CD4-positive, alpha-beta T cell treated with Interleukin-6 for 4 hours (primary cell): ENCODE measurements around the gene PRR20E.
"Not testable (repeated sequence)": the region's sequence is repeated elsewhere in the genome, so short reads cannot be mapped to it uniquely, and the experiment has no call there.

Experiments used
- DNase-seq: peaks from one replicate; pipeline ENCODE4 v3.0.0-alpha.2; 2020; ENCODE audit warnings: mixed read lengths

Gene PRR20E

GRCh38 chr13:57166897-57167296 lies at the start of gene PRR20E:
TSS of gene PRR20E (plus strand) at chr13:57167197. CDS start at chr13:57167584, 387 bp downstream.
- not testable (repeated sequence) for DNase-seq

DNA sequence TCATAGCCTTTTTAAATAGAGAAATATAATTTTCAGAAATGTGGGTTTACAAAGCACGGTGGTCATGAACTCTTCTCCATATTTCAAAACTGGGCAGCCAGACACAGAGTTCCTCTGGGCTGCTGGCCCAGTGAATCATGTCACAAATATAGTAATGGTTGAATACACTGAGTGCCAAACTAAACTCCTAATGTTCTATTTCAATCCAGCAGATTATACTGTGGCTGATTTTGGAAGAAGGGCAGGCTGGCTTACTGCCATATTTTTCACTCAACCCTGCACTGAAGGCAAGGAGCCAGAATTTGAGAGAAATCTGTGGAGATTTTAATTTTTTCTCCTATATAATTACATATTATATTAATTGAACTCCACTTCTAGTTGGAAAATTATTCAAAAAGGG lies 43.3 kb upstream of the PRR20E start:
- DNase-seq, result no peak

DNA sequence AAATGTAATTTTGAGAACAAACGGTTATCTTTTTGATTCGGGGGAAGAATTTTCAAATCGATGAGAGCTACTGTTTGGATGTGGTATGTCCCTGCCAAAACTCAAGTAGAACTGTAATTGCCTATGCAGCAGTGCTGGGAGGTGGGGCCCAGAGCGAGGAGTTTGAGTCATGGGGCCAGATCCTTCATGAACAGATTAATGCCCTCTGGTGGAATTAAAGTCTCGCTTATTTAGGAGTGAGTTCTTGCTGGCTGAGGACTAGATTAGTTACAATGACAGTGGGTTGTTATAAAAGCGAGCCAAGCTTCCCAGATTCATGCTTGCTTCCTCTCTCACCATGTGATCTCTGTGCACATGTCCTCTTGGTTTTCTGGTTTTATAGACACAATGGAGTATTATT lies 38.1 kb upstream of the PRR20E start:
- no peak for DNase-seq

- DNase-seq, result no peak
Measured at GRCh38 chr13:57136093-57136492, 30.9 kb upstream of the PRR20E start.

- no peak for DNase-seq
Measured at GRCh38 chr13:57137585-57137984, 29.4 kb upstream of the PRR20E start.

DNA sequence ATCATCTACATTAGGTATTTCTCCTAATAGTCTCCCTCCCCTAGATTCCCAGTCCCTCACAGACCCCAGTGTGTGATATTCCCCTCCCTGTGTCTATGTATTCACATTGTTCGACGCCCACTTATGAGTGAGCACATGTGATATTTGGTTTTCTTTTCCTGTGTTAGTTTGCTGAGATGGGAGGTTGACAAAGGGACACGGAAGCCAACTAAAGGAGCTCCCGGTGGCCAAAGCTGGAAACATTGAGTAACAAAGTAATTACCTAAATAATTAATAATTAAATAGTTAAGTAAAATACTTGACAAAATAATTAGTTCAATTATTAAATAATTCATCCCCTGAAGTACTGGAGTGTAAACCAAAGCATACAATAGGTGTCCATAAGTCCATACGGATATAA lies 28.0 kb upstream of the PRR20E start:
- no peak for DNase-seq

- not testable (repeated sequence) for DNase-seq
Measured at GRCh38 chr13:57139781-57140180, 27.2 kb upstream of the PRR20E start.

DNA sequence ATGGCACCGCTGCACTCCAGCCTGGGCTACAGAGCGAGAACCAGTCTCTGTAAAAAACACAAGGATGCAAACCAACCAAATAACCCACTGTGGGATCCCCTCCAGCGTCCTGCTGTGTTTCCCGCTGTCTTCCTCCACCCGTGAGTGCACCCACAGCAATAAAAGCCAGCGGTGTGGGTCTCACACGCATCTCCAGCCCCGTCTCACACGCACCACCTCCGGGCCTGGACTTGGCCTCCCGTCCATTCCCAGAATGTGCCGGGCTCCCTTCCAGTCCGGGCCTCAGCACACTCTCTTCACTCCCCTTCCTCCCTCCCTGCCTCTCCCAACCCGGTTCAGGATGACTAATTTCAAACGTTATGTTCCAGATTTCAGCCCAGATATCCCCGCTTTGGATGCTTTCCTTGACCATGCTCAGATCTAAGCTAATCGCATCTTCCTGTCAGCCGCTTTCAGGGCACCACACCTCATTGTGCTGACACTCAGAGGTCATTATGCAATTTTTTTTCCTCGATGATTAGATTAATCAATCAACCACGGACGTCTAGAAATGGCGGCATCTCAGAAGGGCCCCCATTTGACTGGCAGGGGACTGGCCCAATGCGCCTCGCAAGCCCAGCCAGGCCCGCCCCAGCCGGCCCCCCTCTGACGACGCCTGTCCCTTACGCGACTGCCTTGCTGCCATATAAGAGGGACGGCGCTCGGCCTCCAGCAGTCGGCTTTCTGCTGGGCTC lies 26.6 kb upstream of the PRR20E start, which contains the start of gene PRR20A:
TSS of gene PRR20A (plus strand) at position 684 of the 734 bp plus-strand sequence. CDS start 387 bp downstream, outside the sequence.
- DNase-seq, result not testable (repeated sequence)

DNA sequence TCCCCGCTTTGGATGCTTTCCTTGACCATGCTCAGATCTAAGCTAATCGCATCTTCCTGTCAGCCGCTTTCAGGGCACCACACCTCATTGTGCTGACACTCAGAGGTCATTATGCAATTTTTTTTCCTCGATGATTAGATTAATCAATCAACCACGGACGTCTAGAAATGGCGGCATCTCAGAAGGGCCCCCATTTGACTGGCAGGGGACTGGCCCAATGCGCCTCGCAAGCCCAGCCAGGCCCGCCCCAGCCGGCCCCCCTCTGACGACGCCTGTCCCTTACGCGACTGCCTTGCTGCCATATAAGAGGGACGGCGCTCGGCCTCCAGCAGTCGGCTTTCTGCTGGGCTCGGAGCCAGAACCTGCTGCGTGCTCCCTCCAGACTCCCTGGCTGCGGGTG lies 19.8 kb upstream of the PRR20E start, which contains the start of gene PRR20B:
TSS of gene PRR20B (plus strand) at position 301 of the 400 bp plus-strand sequence. CDS start 387 bp downstream, outside the sequence.
- not testable (repeated sequence) for DNase-seq

DNA sequence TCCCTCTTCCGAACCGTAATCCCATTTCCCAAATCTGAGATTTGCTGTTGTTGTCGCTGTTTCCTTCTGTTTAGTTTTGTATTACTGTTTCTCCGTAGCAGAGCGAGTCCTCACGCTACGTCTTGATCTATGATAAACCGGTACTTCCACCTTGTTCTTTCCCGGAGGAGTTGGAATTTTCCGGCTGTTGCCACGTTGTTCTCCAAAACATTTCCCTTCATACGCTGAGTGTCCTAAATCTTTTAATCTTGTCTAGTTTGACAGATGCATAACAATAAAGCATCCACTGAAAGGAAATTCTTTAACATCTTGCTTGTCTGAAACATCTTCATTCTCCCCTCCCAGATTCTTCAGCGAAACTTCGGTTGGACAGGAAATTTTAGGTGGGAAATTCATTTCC lies 18.9 kb upstream of the PRR20E start:
- DNase-seq, result not testable (repeated sequence)

DNA sequence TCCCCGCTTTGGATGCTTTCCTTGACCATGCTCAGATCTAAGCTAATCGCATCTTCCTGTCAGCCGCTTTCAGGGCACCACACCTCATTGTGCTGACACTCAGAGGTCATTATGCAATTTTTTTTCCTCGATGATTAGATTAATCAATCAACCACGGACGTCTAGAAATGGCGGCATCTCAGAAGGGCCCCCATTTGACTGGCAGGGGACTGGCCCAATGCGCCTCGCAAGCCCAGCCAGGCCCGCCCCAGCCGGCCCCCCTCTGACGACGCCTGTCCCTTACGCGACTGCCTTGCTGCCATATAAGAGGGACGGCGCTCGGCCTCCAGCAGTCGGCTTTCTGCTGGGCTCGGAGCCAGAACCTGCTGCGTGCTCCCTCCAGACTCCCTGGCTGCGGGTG lies 13.2 kb upstream of the PRR20E start, which contains the start of gene PRR20C:
TSS of gene PRR20C (plus strand) at position 301 of the 400 bp plus-strand sequence. CDS start 387 bp downstream, outside the sequence.
- not testable (repeated sequence) for DNase-seq

- not testable (repeated sequence) for DNase-seq
Measured at GRCh38 chr13:57160332-57160731, 6.7 kb upstream of the PRR20E start, which contains the start of gene PRR20D. TSS of gene PRR20D (plus strand) at chr13:57160632. CDS start at chr13:57161019, 387 bp downstream.

GRCh38 chr13:57191667-57192066 lies 24.7 kb downstream of the PRR20E start:
- DNase-seq, result no peak

- DNase-seq, result no peak
Measured at GRCh38 chr13:57212989-57213388, 46.0 kb downstream of the PRR20E start.
